K562 (cell line): ENCODE results near the gene ANKRD65. TPM values are rescaled to one million over a fixed set of nuclear protein-coding genes. Genes with fewer than 3 reads are reported as not detected.

Source experiments
- DMBX1 ChIP-seq: fragments of 250-450 bp; sonication (Bioruptor Pico); IDR thresholded peaks from 2 replicates; pipeline ENCODE4 v1.8.0; 2022; ENCODE audit warnings: inconsistent platforms, mild to moderate bottlenecking, moderate library complexity, borderline replicate concordance
- GTF2A2 ChIP-seq: IDR thresholded peaks from 2 replicates; pipeline ENCODE4 v1.6.1; 2016; ENCODE audit warnings: mild to moderate bottlenecking, missing genetic modification characterization, missing compliant biosample characterization
- HNRNPLL ChIP-seq: fragments of 200-400 bp; formaldehyde crosslinking; IDR thresholded peaks from 2 replicates; pipeline ENCODE4 v1.6.1; 2017; ENCODE audit warnings: low read length, low read depth, mild to moderate bottlenecking; ENCODE audit not compliant: poor library complexity, severe bottlenecking
- MBD1 ChIP-seq: fragments of 250-450 bp; sonication (Bioruptor Pico); IDR thresholded peaks from 2 replicates; pipeline ENCODE4 v1.8.0; 2022; ENCODE audit warnings: inconsistent platforms
- MEF2A ChIP-seq: IDR thresholded peaks from 2 replicates; pipeline ENCODE4 v1.6.1; 2011; ENCODE audit warnings: low read depth, mild to moderate bottlenecking, low read length, moderate library complexity; ENCODE audit not compliant: control insufficient read depth
- NRF1 ChIP-seq, 2 experiments: fragments of 450-650 bp; IDR thresholded peaks in 1 of 2; conservative IDR thresholded peaks in 1 of 2; 2 replicates each; pipeline ENCODE4 v1.6.1; 2014; ENCODE audit warnings: mild to moderate bottlenecking in 2 of 2
- OTX1 ChIP-seq: fragments of 450-650 bp; formaldehyde crosslinking; IDR thresholded peaks from 2 replicates; pipeline ENCODE4 v1.4.0; 2022; ENCODE audit warnings: mild to moderate bottlenecking
- POLR2B ChIP-seq: fragments of 450-650 bp; IDR thresholded peaks from 2 replicates; pipeline ENCODE4 v1.6.1; 2018; ENCODE audit warnings: low read depth; ENCODE audit not compliant: partially characterized antibody
- PTRF ChIP-seq: fragments of 450-650 bp; IDR thresholded peaks from 2 replicates; pipeline ENCODE4 v1.6.1; 2016; ENCODE audit warnings: mild to moderate bottlenecking, missing genetic modification characterization, missing compliant biosample characterization
- RBM25 ChIP-seq: fragments of 200-400 bp; formaldehyde crosslinking; IDR thresholded peaks from 2 replicates; pipeline ENCODE4 v1.6.1; 2018; ENCODE audit warnings: low read length, low read depth, moderate library complexity; ENCODE audit not compliant: severe bottlenecking
- RCOR1 ChIP-seq, 2 experiments: IDR thresholded peaks; 2 replicates each; pipeline ENCODE4 v1.6.1; 2012; ENCODE audit warnings: low read depth in 2 of 2, low read length in 2 of 2, borderline replicate concordance in 1 of 2, improper control_type of control experiment in 1 of 2
- XRCC3 ChIP-seq: fragments of 450-650 bp; IDR thresholded peaks from 2 replicates; pipeline ENCODE4 v1.6.1; 2017; ENCODE audit warnings: mild to moderate bottlenecking, moderate library complexity
- ZBTB33 ChIP-seq: sonication (generic); formaldehyde crosslinking; IDR thresholded peaks from 2 replicates; pipeline ENCODE4 v1.8.1; 2023; ENCODE audit warnings: mild to moderate bottlenecking, missing genetic modification reagents
- ZBTB8A ChIP-seq: fragments of 450-650 bp; IDR thresholded peaks from 2 replicates; pipeline ENCODE4 v1.6.1; 2018; ENCODE audit warnings: mild to moderate bottlenecking, moderate library complexity; ENCODE audit not compliant: partially characterized antibody
- ZFX ChIP-seq: sonication (generic); formaldehyde crosslinking; IDR thresholded peaks from 2 replicates; pipeline ENCODE4 v1.8.0; 2022; ENCODE audit warnings: mild to moderate bottlenecking, missing genetic modification reagents, moderate library complexity
- ZNF24 ChIP-seq: fragments of 450-650 bp; IDR thresholded peaks from 2 replicates; pipeline ENCODE4 v1.6.1; 2016
- polyA plus RNA-seq, 8 experiments: library from polyadenylated mRNA; depleted of rRNA in 4 of 8; stranded (reverse) in 5 of 8; unstranded in 3 of 8; fragments of >200 nt; fragmentation: Nextera tagmentation in 2 of 8; fragmentation: Illumina TruSeq in 1 of 8; extraction: Ambion mirVana in 2 of 8; extraction: Trizol in 1 of 8; gene quantifications; 2 replicates each; pipeline versions ENCODE4 v1.2.1 to v1.2.3, GENCODE V29; 2011 to 2014; ENCODE audit warnings: inconsistent platforms in 1 of 8, missing spikeins in 1 of 8
- total RNA-seq, 7 experiments: library from RNA; depleted of rRNA in 6 of 7; stranded (reverse); fragments of >200 nt in 6 of 7; fragmentation: Illumina TruSeq in 2 of 7; extraction: Trizol in 2 of 7; gene quantifications; 2 replicates each; pipeline versions ENCODE4 v1.2.1 to v1.2.3, GENCODE V29; 2011 to 2021; ENCODE audit warnings: low replicate concordance in 1 of 7

ANKRD65 gene
- total and polyA plus RNA-seq, 9 of the 15 experiments (the other 6 are each of a cell fraction or from before 2014, with no cell fraction given) = not detected

- TF ChIP-seq MBD1 (no peak), POLR2B (no peak), MEF2A (no peak), NRF1 (conservative IDR thresholded peaks at IDR 0.05 in 1 of 2, IDR thresholded peaks at IDR 0.05 in 1 of 2) (peak; percentile 79 to 84), XRCC3 (no peak), PTRF (no peak), DMBX1 (CRISPR knock-in tag) (no peak), ZBTB8A (no peak), RCOR1 (IDR thresholded peaks at IDR 0.05; ENCODE audit: borderline replicate concordance in 1 of 2, low read depth in 2 of 2, low read length in 2 of 2) (no peak), GTF2A2 (tag) (no peak), OTX1 (CRISPR knock-in tag) (no peak), ZFX (CRISPR knock-in tag) (no peak; the same call in 1 of the 2 replicates), ZBTB33 (CRISPR knock-in tag) (peak; percentile 94), ZNF24 (no peak), RBM25 (no peak), HNRNPLL (no peak)
Measured at GRCh38 chr1:1435106-1435903, 14.2 kb upstream of the ANKRD65 start, which contains the start of gene VWA1 (continued).
